Muscle of arm (tissue), 12 donors: ENCODE data around the gene STARD7. TPM values are rescaled to one million over a fixed set of nuclear protein-coding genes. Genes with fewer than 3 reads are reported as not detected.
"Not testable (repeated sequence)": the region's sequence is repeated elsewhere in the genome, so short reads cannot be mapped to it uniquely, and the experiment has no call there.

Experiments used
- DNase-seq: peaks from one replicate; pipeline ENCODE4 v3.0.0-alpha.2; 2013
- polyA plus RNA-seq, 12 donors: library from polyadenylated mRNA; unstranded; fragments of 120-200 nt; gene quantifications; one replicate each; pipeline ENCODE4 v1.2.1, GENCODE V29; 2013; ENCODE audit not compliant: insufficient read length in 12 of 12

Gene STARD7
- polyA plus RNA-seq, 12 donors: 69.6 to 150 (median 116) TPM; not detected in 1

DNA sequence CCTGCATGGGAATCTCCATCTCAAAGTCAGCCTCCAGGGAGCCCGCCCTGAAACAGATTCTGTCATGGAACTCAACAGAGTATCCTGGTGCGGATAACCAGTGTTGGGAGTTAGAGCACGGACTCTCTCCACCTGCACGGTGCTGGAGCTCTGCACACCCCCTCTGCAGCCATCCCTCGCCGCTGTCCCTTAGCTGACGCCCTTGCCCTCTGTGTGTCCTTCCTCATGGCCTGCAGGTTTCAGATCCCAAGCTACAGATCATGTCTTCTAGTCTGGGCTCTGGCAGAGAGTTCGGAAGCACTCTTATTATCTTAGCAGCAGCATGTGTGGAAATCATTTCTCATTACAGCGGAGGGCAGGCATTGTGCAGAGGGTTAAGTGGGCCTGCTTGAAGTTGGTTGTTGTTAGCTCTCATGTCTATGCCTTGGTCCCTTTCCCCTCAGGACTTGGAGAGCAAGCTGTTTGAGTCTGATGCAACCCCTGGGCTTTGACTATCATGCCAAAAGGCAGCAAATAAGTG is 31.2 kb upstream of the STARD7 start:
- DNase-seq: no peak

GRCh38 chr2:96239091-96239490 is 30.5 kb upstream of the STARD7 start:
- no peak for DNase-seq

DNA sequence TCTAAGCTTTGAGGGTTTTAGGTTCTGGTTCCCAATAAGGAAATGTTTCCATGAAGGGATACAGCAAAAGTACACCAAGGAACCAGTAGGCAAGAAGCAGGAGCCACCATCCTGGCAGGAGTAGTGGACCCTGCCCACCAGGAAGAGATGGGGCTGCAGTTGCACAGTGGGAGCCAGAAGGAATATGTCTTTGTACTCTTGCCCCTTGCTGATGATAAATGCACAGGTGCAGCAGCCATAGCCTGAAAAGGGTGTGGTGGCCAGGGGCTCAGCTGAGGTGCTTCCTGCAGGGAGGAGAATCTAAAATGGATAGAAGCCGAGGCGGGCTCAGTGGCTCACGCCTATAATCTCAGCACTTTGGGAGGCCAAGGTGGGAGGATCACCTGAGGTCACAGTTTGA is 29.6 kb upstream of the STARD7 start:
- no peak for DNase-seq

- no peak for DNase-seq
Observed at GRCh38 chr2:96236882-96237281, 28.3 kb upstream of the STARD7 start.

DNA sequence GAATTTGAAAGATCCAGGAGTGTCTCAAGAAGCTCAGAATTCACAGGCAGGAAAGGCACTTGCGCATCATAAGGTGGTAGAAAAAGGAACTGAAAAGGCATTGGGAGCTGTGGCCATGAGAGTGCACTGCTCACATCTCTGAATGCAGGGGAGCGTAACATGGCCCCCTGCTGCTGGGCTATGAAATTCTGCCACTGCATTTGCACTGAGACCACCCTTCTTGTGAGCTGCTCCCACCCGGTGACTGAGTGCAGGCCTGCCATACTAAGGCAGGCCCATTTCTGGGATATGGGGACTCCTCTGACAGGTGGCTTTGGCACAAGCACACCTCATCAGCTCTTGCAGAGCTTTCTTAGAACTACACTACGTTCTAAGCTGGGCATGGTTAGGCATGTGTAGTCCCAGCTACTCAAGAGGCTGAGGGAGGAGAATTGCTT is 25.3 kb upstream of the STARD7 start:
- DNase-seq: no peak

DNA sequence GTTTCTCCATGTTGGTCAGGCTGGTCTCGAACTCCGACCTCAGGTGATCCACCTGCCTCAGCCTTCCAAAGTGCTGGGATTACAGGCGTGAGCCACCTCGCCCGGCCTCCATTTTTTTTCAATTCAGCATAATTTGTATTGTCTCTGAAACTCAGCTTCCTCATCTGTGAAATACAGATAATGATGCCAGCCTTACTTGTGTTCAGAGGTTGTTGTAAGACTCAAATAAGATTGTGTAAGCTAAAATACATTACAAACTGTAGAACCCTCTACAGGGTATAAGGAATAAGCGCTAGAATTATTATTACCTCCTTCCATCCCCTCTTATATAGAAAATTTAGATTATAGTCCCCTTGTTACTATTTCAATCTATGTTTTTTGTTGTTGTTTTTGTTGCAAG is 24.8 kb upstream of the STARD7 start:
- no peak for DNase-seq

GRCh38 chr2:96231316-96231715 is 22.7 kb upstream of the STARD7 start:
- no peak for DNase-seq

DNA sequence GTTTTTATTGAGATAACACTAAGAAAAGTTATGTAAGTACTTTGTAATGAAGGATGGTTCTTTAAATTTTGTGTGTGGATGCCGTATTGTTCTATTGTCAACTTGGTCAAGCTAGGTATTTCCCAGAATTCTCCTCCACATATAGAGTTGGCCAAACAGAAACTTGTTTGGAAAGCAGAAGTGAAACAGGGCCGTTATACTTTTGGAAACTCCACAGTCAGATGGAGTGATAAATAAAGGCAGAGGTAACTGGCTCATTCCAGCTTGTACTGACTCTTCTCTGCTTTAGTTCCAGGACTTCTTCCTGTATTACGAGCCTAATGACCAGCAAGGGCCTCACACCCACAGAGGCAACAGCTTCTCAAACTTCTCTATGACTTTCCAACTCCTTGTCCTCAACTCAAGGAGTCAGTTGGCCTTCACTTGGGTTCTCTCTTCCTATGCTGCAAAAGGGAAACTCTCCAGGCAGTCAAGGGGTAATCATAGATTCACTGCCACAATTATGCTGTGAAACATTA is 16.4 kb upstream of the STARD7 start:
- no peak for DNase-seq

DNA sequence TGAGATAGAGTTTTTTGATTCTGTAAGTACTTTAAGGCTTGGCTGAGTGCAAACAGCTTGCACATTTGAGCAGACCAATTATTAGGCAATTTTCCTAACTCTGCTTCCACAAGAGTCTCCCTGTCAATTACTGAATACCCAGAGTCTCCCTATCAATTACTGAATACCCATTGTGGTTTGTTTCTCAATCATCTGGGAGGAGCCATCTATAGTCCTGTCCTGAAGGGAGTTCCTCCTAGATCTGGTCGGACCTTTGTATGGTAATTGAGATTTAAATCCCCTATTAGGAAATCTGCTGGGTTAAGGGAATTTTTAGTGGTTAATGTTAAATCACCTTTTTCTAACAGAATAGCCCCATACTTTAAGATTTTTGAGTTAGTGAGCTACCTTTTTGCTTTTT is 12.5 kb upstream of the STARD7 start:
- not testable (repeated sequence) for DNase-seq

GRCh38 chr2:96219959-96220358 is 11.3 kb upstream of the STARD7 start:
- DNase-seq: not testable (repeated sequence)

GRCh38 chr2:96218508-96219131 is 10.0 kb upstream of the STARD7 start:
- no peak for DNase-seq

DNA sequence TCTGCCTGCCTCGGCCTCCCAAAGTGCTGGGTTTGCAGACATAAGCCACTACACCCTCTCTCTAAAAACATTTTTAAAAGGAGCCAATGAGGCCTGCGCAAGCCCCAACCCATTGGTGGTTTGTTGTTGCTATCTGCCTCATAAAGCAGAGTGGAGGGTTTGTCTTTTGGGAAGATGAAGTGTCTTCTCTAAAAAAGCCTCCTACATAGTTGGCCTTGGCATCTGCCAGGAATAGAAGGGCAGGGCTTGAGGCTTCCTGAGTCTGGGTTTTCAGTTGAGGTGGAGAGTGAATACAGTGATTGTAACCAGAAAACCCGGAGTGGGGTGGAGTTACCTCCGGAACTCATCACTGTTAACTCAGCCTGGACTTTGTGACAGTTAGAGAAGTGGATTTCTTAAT is 5.9 kb upstream of the STARD7 start:
- DNase-seq: no peak

DNA sequence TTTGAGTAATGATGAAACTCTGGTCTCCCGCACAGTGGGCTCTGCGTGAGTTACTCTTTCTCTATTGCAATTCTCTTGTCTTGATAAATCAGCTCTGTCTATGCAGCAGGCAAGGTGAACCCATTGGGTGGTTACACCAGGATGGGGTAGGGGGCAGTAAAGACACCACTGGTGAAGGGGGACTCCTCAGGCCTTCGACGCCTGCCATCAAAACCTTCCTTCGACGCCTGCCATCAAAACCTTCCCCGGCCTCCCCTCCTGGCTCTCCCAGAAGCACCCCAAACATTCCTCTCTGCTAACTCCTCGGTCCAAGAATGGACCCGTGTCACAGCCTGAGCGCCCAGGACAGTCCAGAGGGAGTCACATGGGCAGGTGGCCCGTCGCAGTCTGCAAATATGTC is 4.8 kb upstream of the STARD7 start:
- no peak for DNase-seq

DNA sequence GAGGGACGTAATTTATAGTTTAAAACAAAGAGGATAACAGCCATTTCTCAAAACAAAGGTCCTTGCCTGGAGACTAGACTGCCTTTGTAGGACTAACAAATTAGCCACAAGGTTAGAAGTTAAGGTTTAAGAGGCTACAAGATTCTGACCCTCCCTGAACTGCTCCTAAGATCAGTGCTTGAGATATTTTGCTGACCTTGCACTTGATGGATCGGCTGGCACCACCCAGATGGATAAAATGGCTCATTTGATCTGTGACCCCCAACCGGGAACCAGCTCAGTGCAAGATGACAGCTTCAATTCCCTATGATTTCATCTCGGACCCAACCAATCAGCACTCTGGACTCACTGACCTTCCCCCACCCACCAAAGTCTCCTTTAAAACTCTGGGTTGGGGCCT is 3.7 kb upstream of the STARD7 start:
- DNase-seq: no peak

- DNase-seq: no peak
Observed at GRCh38 chr2:96209729-96210085, 1.1 kb upstream of the STARD7 start.

- no peak for DNase-seq
Observed at GRCh38 chr2:96209011-96209728, 543 bp upstream of the STARD7 start.

DNA sequence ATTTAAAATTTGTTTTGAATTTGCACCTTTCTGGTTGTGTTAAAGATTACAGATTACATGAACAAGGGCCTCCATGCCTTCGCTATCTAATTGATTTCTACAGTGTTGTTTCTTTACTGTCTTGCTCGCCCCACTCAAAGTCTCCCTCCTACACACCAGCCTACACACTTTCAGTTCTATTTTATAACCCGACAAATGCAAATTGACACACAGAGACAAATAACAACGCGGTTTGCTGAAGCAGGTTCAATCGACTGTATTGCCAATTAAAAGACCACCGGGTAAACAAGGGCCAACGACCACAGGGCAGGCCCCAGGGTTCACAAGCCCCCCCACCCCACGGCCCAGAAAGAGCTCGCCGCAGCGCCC is 869 bp downstream of the STARD7 start:
- DNase-seq: no peak

DNA sequence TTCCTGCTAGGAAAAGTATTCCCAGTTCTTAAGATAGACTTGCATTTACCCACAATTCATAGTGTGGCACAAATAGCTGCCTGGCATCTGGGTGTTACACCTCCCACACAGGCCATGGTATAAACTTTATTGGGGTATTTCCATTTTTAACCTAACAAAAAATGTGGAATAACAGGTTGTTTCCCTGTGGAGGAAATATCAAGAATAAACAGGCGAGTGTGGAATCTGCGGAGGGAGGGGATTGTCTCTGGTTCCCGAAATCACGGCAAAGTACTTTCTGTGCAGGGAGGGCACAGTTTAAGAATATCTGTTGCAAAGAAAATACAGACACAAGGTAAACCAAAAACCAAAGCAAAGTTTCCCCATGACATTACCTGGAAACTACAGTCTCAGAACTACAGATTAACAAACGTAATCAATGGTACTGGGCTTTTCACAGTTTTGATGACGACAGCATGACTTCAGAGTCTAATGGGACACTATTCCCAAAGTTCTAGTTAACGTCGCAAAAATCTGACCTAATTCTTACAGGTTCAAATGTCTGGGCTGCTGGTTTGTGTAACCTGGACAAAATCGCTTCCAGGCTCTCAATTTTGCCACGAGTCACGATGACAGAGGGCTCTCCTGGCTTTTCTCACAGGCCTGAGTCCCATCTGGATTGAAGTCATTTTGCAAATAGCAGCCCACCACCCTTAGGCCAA is 1.4 kb downstream of the STARD7 start:
- no peak for DNase-seq

DNA sequence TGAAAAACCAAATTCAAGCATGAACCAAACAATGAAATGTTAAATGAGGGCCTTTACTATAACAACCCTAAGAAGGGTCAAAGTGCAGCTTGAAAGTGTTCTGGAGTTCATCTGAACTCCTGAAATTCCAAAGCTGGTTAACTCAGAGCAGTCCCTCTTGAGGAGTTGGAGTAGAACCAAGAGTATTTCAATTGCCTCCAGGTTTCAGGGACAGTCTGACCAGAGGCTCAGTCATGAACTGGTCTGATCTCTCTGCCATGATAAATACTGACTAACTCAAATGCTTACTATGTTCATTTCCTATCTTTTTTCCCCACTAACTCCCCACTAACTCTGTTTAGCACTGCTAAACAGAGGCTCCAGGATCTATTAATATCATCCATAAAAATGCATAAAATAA is 2.7 kb downstream of the STARD7 start:
- DNase-seq: no peak

GRCh38 chr2:96204836-96205624 is 3.6 kb downstream of the STARD7 start:
- no peak for DNase-seq

DNA sequence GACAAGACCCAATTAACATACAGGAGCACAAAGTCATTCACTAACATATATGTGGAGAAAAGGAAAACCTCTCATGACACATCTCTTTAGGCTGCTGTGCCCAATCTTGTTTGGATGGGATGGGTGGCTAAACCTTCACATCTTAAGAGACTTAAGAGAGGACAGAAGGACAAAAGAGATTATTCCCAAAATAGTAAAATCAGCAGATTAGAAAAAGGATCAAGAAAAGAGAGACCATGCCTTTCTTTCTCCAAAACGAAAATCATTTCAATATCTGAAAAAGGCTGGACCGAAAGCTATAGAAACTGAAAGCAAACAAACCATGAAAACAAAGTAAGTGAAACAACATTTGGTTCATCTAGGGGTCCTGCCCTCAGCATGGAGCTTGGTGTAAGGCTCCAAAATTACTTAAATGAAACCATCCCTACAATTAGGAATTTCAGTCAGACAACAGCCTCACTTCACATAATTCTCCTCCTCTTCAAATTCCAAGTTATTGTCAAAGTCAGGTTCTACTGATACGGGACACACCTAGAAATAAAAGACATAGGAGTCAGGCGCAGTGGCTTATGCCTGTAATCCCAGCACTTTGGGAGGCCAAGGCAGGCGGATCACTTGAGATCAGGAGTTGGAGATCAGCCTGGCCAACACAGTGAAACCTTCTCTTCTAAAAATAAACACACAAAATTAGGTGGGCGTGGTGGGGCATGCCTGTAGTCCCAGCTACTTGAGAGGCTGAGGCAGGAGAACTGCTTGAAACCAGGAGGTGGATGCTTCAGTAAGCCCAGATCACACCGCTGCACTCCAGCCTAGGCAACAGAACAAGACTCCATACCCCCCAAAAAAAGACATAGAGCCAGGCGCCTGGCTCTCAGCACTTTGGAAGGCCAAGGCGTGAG is 5.2 kb downstream of the STARD7 start:
- DNase-seq: no peak
